HG02610 (cell line): ENCODE results near the gene NUDT16L1.

Source experiments
- ATAC-seq: cut with Tn5 transposase; IDR thresholded peaks from one replicate; pipeline ENCODE4 v1.9.1; 2021; ENCODE audit warnings: mild to moderate bottlenecking, moderate library complexity; ENCODE audit not compliant: unreplicated experiment

NUDT16L1 gene

DNA sequence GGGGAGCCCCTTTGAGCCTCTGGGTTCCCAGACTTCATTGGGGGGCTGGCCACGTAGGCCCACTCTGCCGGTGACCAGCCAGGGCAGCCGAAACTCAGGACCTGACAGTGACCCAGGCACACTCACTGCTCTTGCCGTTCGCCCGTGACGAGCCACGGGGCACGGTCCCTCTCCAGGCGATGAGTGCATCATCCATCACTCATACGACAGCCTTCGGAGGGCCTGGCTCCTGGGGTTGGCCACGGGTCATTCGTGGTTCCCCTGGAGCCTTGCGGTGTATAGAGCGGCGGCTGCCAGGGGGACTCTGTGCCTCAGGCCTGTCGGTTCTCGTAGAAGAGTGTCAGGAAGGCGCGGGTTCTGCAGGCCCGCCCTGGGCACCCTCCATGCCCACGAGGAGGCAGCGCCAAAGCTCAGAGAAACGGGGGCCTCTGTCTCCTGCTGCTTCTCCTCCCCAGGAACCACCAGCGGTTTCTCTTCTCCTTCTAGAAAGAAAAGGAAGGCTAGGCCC is 11.2 kb upstream of the NUDT16L1 start:
- ATAC-seq = no peak

DNA sequence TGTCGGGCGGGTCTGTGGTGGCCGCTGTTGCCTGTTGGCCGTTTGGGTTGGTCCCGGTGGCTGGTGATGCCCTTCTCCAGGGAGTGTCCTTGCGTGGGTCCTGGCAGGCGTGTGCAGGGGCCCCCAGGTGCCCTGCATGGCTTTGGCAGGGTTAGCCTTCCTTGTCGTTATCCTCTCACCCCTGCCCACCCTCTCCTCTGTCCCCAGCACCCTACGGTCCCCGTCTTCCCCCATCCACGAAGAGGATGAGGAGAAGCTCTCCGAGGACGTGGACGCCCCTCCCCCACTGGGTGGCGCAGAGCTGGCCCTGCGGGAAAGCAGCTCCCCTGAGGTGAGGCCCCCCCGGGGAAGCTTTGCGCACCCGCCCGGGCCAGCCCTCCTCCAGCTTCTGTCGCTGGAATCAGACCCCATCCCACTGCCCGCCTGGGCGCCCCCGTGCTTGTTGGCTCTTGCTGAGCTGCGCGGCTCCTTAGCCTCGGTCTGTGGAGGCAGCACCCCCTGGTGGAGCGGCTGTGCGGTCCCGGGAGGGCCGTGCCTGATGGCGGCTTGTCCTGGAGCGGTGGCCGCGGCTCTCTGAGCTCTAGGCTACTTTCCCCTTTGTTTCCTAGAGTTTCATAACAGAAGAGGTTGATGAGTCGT is 10.6 kb upstream of the NUDT16L1 start:
- no peak for ATAC-seq

DNA sequence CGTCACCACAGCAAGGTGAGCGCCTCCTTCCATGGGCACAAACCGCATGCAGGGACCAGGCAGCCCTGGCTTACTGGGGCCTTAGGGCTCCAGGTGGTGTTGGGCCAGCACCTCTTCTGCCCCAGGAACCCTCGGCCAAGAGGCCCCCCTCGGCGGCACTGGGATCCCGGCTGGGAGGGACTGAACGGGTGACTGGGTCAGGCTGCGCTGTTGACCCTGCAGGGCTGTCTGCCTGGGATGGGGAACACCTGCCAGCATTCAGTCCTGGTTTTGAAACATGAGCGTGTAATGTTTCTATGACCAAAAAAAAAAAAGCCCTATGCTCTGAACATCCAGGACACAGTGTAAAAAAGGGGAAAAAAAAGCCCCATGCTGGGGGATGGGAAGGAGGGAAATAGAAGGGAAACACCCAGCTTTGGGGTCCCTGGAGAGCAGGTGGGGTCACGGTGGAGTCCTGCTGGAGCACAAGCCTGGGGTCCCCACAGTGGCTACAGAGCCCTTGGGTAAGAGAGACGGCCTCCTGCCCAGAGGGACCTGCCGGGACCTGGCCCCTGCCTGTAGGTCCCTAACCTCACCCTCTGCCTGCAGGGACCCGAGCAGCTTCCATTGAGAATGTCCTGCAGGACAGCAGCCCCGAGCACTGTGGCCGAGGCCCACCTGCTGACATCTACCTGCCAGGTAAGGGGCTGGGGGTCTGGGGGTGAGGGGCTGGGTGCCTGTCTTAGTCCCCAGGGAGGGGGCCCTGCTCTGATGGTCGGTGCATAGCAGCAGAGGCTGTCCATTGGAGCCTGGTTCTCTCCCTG is 9.9 kb upstream of the NUDT16L1 start:
- ATAC-seq = no peak

DNA sequence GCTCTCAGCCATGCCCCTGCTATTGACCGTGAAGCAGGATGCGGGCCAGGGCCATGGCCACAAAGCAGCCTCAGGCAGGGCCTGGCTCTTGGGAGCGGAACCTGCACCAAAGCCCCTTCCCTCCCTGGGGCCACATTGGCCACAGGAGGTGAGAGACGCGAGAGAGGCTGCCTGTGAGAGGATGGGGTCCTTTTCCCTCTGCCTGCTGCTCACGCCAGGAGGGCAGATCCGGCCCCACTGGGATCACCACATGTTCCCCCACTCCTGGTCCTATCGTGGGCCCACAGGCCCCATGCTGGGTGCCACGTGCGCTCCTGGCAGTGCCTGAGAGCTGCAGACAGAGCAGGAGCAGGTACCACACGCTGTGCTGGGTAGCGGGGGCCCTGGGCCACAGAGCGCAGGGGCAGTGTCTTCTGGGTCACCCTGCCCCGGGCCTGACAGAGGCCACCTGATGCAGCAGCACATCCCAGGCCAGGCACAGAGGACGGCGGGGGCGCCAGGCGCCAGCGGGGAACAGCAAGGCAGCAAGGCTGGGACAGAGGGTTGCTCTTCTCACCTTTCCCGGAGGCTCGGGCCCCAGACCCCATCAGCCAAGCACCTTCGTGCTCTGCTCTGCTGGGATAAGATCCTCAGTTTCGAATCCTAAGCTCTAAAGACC is 9.2 kb upstream of the NUDT16L1 start:
- no peak for ATAC-seq

DNA sequence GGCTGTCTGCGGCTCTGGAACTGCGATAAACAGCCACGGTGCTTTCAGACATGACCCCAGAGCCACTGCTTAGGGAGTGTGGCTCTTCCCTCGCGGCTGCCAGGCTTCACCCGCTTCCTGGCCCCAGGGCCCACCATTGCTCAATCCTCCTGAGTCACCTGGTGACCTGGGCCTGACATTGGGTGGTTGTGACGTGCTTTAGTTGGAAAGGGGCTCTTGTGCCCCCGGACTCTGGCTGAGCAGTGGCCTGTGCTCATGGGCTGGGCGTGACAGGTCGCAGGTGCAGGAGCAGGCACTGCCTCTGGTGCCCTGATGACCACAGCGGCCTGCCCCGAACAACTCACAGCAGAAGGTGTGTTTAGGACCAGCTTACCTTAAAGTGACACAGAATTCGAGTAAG is 8.6 kb upstream of the NUDT16L1 start:
- no peak for ATAC-seq

DNA sequence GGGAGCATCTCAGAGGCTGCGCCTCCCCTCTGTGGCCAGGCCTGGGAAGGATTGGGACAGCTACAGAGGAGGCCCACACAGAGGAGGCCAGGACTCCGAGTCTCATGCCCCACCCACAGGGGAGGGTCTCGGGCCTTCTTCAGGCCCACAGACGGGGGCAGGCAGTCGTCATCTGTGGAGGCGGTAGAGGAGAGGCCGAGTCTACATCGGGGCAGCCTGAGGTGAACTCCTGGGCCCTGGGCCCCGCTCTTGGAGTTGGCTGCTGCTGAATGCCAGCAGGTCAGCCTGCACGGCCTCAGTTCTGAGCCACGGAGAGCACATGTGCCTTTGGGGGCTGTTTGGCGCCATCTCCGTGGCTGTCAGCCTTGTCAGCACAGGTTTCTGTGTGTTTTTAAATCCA is 8.1 kb upstream of the NUDT16L1 start:
- no peak for ATAC-seq

DNA sequence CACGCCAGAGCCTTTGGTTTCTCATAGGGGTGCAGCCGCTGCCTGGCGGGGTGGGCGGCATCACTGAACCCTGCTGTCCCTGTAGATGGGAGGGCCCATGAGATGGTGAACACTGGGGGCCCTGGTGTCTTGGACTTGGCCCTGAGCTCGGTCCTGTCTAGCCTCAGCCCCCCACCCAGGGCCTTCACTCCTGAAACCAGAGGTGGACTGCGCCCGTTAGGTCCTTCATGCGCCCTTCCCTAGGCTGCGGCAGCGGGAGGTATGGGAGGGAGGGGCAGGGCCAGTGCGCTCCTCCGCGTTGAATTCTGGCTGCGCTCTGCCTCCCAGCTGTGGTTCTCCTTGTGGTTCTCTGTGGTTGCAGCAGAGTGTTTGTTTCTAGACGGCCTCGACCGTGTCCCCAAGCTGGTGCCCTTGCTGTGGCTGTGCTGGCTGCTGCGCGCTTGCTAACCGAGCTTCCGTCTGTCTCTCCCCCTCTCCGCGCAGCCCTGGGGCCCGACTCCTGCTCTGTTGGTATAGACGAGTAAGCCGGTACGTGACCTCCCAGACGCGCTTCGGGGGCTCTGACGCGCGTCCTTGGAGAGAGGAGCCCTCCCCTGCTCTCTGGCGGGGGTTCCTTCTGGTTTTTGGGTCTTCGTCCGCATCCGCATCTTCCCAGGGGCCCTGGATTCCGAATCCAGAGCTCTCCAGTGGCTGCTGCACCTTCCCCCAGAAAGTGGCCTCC is 7.4 kb upstream of the NUDT16L1 start:
- no peak for ATAC-seq

DNA sequence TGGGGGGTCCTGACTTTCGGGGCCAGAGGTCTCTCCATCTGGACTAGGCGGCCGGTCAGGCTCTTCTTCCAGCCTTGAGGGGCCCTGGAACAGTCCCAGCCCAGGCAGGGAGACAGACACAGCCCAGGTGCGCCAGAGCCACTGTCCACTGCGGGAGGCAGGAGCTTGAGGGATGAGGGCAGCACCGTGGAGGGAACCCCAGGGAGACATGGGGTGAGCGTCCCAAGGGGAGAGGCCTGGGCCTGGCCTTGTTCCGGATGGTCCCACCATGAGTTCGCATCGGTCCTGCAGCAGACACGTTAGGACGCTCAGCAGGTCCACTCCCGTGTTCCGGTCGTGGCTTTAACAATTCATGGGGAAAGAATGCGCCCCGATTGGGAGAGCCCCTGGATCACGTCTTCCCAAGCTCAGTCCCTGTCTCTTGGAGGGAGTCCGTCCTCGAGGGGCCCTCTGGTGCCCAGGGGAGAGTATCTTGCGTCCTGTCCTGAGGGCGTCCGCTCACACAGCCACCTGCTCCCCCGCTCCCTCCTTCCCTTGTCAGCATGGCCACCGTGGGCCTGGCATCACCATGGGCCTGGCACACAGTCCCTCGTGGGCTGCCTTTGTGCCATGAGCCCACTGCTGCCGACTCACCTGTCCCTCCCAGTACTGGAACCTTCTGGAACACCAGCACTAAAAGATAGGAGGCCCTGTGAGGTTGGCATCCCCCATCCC is 6.7 kb upstream of the NUDT16L1 start:
- no peak for ATAC-seq

DNA sequence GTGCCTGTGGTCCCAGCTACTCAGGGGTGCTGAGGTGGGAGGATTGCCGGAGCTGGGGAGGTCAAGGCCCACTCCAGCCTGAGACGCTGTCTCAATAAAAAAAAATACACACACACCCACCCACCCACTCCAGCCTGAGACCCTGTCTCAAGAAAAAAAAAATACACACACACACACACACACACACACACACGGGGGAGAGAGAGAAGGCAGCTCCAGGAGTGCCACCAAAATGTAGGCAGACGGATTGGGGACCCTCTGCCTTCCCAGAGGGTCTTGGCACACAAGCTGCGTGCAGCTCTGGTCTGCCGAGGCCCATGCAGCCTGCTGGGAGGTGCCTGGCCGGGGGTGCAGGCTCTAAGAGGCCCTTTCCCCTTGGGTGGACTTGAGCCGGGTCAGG is 5.9 kb upstream of the NUDT16L1 start:
- ATAC-seq = no peak

DNA sequence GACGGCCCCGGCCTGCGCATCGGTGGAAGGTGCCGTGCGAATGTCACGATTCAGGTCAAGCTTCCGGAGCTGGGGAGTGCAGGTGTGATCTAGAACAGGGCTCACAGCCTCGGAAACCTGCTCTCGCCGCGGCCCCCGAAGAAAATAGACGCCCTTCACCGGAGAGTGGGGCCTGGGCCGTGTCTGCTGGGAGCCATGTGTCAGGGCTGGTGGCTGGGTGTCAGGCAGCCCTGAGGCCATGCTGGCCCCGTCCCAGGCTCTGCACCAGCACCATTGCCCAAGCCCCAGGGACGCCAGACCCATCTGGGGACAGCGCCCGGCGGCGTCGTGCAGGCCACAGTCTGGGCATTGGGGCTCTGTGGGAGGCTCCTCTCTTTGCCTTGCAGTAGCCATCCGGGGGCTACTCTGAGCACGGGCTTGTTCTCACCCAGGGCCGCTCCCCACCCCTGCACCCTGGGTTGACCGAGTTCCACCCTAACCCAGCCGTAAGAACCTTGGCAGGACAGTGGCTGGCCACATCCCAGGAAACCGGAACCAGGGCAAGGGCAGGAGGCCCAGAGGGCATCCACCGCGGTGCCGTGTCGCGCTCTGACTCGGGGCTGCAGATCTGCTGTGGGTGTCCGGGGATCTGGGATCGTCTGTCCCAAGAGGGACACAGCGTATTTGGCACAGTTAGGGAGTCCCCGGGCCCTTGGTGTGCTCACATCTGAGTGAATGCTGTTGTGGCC is 5.3 kb upstream of the NUDT16L1 start:
- no peak for ATAC-seq

DNA sequence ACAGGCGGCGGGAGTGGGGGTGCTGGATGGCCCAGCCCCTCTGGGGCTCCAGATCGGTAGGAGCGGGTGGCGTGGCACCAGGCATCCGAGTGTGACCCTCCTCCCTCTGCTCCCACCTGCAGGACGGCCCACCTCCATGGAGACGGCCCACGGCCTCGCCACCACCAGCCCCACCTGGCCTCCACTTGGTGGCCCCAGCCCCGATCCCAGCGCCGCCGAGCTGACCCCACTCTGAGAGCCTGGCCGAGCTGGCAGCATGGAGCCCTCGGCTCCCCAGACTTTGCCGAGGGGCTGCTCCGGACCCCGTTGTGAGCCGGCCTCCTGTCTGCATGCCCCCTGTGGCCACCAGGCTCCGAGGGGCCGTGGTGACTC is 4.7 kb upstream of the NUDT16L1 start:
- ATAC-seq = no peak

DNA sequence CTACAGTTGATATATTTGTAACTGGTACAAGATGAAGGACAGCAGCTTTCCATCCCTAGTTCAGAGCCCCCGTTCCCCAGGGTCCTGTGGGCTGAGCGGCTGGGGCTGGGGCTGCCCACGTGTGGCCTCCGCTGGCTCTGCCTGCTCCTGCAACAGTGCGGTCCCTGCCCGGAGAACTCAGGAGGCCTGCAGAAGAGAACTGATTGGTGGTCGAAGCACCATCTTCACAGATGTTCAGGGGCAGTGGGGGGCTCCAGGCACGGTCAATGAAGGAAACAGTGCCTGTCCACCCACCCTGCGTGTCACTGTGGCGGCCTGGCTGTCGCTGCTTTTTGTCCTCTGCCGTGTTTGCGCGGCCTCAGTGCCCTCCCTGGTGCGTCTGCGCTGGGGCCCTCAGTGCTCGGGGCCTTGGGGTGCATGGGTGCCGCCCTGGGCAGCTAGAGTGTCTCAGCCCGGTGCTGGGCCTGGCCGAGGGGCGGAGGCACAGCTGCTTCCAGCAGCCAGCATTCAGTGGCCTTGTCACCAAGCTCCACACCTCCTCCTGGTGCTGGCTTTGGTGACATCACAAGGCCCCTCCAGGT is 4.2 kb upstream of the NUDT16L1 start:
- ATAC-seq = no peak

DNA sequence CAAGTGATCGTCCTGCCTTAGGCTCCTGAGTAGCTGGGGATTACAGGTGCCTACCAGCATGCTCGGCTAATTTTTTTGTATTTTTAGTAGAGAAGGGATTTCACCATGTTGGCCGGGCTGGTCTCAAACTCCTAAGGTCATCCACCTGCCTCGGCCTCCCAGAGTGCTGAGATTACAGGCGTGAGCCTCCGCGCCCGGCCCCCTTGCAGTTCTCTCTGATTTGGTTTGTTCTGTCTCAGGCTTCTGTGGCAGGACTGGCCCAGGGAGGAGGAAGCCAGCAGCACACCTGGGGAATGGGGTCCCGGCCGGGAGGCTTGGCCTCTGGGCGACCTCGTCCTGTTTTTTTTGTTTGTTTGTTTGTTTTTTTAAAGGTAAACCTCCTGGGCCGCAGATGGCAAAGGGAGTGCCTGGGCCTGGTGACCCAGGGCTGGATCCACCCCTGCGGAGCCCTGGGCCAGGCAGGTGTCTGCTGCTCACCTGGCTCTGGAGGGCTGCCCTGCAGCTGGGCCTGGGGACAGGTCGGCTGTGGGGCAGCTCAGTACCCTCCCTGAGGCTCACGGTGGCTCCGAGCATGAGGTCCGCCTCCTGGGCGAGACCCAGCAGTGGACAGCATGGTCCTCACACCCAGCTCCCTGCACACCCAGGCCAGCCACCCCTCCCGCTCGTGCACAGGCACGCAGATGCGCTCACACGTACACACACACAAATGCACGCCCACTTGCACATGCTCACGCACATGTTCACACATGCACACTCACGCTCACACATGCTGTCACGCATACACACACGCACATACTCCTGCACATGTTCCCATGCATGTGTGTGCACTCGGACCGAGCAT is 3.3 kb upstream of the NUDT16L1 start:
- no peak for ATAC-seq

DNA sequence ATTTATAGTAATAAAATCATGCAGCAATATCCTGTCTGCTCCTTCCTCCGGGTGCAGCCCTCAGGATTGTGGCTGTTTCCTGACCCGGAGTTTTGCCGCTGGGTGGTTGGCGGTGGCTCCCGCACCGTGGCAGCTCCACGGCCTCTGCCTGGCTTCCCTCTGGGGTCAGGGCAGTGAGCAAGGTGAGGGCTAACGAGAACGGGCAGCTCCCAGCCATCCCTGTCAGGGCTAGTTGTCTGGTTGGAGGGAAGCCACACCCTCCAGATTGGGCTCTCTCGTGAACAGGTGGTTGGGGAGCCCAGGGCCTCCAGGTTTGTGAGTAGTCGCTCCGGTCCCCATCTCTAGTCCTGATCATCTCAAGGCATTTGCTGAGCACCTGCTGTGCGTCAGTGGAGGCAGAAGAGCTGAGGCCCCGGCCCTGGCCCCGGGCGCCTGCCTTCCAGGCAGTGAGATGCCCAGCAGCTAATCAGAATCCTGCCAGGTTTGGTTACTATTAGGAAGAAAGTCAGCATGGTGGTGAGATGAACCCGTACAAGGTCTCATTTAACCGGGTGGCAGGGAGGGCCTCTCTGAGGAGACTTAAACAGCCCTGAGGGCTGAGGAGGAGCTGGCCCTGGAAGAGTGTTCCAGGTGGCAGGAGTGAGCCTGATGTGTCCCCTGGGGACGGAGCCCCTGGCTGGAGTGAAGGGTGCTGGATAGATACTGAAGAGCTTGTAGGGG is 2.3 kb upstream of the NUDT16L1 start:
- ATAC-seq = no peak

DNA sequence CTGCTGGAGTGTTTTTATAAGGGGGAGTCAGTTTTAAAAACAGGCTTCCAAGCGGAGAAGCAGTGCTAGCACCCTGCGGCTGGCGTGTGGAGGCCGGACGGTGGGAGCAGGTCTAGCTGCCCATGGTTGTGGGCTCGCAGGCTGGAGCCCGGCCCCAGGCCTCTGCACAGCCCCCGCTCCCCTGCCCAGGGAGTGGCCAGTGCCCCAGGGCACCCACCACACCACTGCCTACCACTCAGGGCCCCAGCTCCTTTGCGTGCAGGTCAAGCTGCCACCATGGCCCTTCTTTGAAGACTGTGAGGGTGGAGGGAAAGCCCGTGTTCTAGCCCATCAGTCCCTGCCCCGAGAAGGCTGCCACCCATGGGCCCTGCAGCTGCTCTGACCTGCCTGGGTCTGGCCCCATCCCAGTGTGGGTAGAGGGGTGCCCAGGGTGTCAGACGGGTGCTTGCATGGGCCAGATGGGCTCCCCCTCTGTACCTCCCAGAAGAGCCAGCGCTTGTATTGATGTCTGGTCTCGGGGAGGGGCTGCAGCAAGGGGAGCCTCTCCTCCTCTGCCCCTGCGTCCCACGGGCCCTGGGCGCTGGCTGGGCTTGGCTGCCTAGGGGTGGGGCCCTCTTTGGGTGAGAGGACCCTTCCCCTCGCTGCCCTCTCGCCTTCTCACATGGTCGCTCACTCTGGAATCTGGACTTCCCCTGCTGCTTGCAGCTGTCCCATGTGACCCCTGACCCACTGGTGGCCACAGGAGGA is 1.5 kb upstream of the NUDT16L1 start:
- ATAC-seq = no peak

DNA sequence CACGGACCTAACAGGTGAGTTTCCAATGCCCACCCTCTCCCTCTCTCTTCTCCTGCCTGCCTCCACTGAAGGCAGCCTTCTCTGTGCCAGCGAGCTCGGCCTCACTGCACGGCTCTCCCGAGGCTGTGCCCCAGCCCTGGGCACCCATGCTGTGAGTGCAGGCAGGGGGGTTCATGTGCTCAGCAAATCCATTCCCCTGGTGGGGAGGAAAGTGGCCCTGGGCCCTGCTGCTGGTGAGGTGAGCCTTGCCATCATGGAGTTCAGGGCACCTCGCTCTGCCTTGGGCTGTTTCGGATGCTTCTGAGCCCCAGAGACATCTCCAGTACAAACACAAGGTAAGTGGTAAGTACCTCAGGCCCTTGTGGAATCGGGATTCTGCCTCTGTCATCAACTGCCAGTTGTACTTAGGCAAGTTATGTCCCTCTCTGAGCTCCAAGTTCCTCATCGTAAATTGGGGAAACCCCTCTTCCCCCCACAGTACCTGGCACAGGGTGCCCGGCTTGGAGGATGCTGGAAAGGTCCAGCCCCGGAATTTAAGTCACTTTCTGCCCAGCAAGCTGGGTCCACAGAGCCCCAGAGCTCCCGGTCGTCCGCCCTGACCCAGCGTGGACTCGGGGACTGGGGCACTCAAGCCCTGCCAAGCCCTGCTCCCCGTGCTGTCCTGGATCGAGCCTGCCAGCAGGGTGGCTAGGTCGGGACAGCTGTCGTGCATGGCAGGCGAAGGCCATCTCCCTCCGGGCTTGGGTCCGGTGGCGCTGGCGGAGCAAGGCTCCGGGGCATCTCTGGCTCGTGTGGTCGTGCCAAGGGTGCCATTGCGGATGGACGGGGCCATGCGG is 684 bp upstream of the NUDT16L1 start:
- peak; percentile 11 for ATAC-seq
